OCI-LY3 (cell line): ENCODE measurements around the gene MYT1.

ENCODE experiments used
- CTCF ChIP-seq: fragments of 200-600, 300-600 bp; sonication (generic); IDR thresholded peaks from 2 replicates; pipeline ENCODE4 v1.5.1; 2014; ENCODE audit warnings: antibody characterized with exemption, low read length, low read depth
- EZH2phosphoT487 ChIP-seq: fragments of 200-600 bp; shearing (Covaris generic); IDR thresholded peaks from 2 replicates; pipeline ENCODE4 v1.6.1; 2018; ENCODE audit warnings: antibody characterized with exemption, mixed run types, low read depth

- TF ChIP-seq CTCF (no peak), EZH2phosphoT487 (no peak)
Measured at GRCh38 chr20:64142590-64142989, 21.7 kb upstream of the MYT1 start.
